Breast epithelium (tissue), 3 donors: ENCODE data around the gene ARL5A.

Experiments used
- CTCF ChIP-seq, 3 donors: fragments of 450-650 bp; IDR thresholded peaks; one replicate each; pipeline ENCODE4 v1.5.1; 2016 to 2017; ENCODE audit warnings: antibody characterized with exemption in 3 of 3, mild to moderate bottlenecking in 3 of 3, moderate library complexity in 3 of 3
- POLR2AphosphoS5 ChIP-seq, 3 donors: sonication (generic); formaldehyde crosslinking; IDR thresholded peaks; one replicate each; pipeline ENCODE4 v1.6.1; 2017; ENCODE audit warnings: antibody characterized with exemption in 3 of 3

GRCh38 chr2:151757861-151758260 lies 70.4 kb downstream of the ARL5A start:
- no peak for TF ChIP-seq CTCF (IDR thresholded peaks at IDR 0.05)
- no peak for TF ChIP-seq POLR2AphosphoS5 (IDR thresholded peaks at IDR 0.05)
